HEK293 (cell line): ENCODE results near the gene INTS7.

Source experiments
- CTCF ChIA-PET: fragments of 350-600 bp; formaldehyde crosslinking; extraction: SDS; loops from one replicate; lab custom pipeline; 2021; ENCODE audit warnings: antibody characterized with exemption; lab: Yijun Ruan, JAX
- POLR2A ChIA-PET: fragments of 300-600 bp; formaldehyde crosslinking; extraction: SDS; loops from one replicate; lab custom pipeline; 2020; ENCODE audit warnings: antibody characterized with exemption, inconsistent platforms; lab: Yijun Ruan, JAX
- H3K27ac ChIP-seq: fragments of 200-500 bp; sonication (Bioruptor generic); 2 replicates; pipeline ENCODE4 v1.5.1; 2014; ENCODE audit warnings: low read depth, low read length, control low read depth, inconsistent platforms; ENCODE audit errors: extremely low read depth
- H3K36me3 ChIP-seq, 2 experiments: fragments of 200-500 bp in 1 of 2; sonication (Bioruptor generic) in 1 of 2; 1 replicate in 1 of 2; 2 replicates in 1 of 2; pipeline ENCODE4 v1.5.1; 2014 to 2017; ENCODE audit warnings: inconsistent platforms in 2 of 2, low read length in 2 of 2; ENCODE audit not compliant: control insufficient read depth in 2 of 2, insufficient read depth in 1 of 2
- H3K4me1 ChIP-seq: fragments of 200-500 bp; sonication (Bioruptor generic); 2 replicates; pipeline ENCODE4 v1.5.1; 2014; ENCODE audit warnings: mild to moderate bottlenecking, low read length, inconsistent platforms; ENCODE audit not compliant: control insufficient read depth, insufficient read depth
- H3K4me3 ChIP-seq: 2 replicates; pipeline ENCODE4 v1.5.1; 2011; ENCODE audit warnings: low read depth, mild to moderate bottlenecking, control low read depth, low read length, moderate library complexity
- H3K9me3 ChIP-seq: fragments of 200-500 bp; sonication (Bioruptor generic); 2 replicates; pipeline ENCODE4 v1.5.1; 2014; ENCODE audit warnings: low read depth, low read length, inconsistent platforms; ENCODE audit not compliant: control insufficient read depth, insufficient read depth
- GLIS1 ChIP-seq: fragments of 450-650 bp; formaldehyde crosslinking; IDR thresholded peaks from 2 replicates; pipeline ENCODE4 v1.5.1; 2016; ENCODE audit warnings: missing biosample characterization, missing genetic modification characterization
- HOXA7 ChIP-seq: sonication (generic); formaldehyde crosslinking; IDR thresholded peaks from 2 replicates; pipeline ENCODE4 v1.8.1; 2022; ENCODE audit warnings: missing genetic modification reagents, borderline replicate concordance
- HOXC10 ChIP-seq: sonication (generic); formaldehyde crosslinking; IDR thresholded peaks from 2 replicates; pipeline ENCODE4 v1.8.1; 2023; ENCODE audit warnings: mild to moderate bottlenecking, missing genetic modification reagents
- MZF1 ChIP-seq: fragments of 450-650 bp; formaldehyde crosslinking; IDR thresholded peaks from 2 replicates; pipeline ENCODE4 v1.5.1; 2017; ENCODE audit warnings: missing biosample characterization, missing genetic modification characterization, borderline replicate concordance
- PRDM1 ChIP-seq: fragments of 450-650 bp; formaldehyde crosslinking; IDR thresholded peaks from 2 replicates; pipeline ENCODE4; 2016; ENCODE audit warnings: missing biosample characterization, missing genetic modification characterization
- ZBTB17 ChIP-seq: fragments of 450-650 bp; formaldehyde crosslinking; IDR thresholded peaks from 2 replicates; pipeline ENCODE4 v1.5.1; 2016; ENCODE audit warnings: missing biosample characterization, missing genetic modification characterization
- ZBTB21 ChIP-seq: fragments of 450-650 bp; formaldehyde crosslinking; IDR thresholded peaks from 2 replicates; pipeline ENCODE4 v1.5.1; 2017; ENCODE audit warnings: missing biosample characterization, missing genetic modification characterization
- ZBTB48 ChIP-seq: fragments of 450-650 bp; formaldehyde crosslinking; IDR thresholded peaks from 2 replicates; pipeline ENCODE4 v1.5.1; 2016; ENCODE audit warnings: missing biosample characterization, missing genetic modification characterization
- ZFP41 ChIP-seq: fragments of 450-650 bp; formaldehyde crosslinking; IDR thresholded peaks from 2 replicates; pipeline ENCODE4 v1.5.1; 2016; ENCODE audit warnings: missing biosample characterization, missing genetic modification characterization, borderline replicate concordance
- ZNF10 ChIP-seq: fragments of 450-650 bp; formaldehyde crosslinking; IDR thresholded peaks from 2 replicates; pipeline ENCODE4 v1.5.1; 2017; ENCODE audit warnings: missing biosample characterization, missing genetic modification characterization
- ZNF211 ChIP-seq: fragments of 450-650 bp; formaldehyde crosslinking; IDR thresholded peaks from 2 replicates; pipeline ENCODE4 v1.5.1; 2016; ENCODE audit warnings: low read depth, missing biosample characterization, missing genetic modification characterization
- ZNF37A ChIP-seq: fragments of 450-650 bp; IDR thresholded peaks from 2 replicates; pipeline ENCODE4 v1.5.1; 2018; ENCODE audit warnings: missing biosample characterization, missing genetic modification characterization
- ZNF416 ChIP-seq: fragments of 450-650 bp; formaldehyde crosslinking; IDR thresholded peaks from 2 replicates; pipeline ENCODE4 v1.5.1; 2016; ENCODE audit warnings: missing biosample characterization, missing genetic modification characterization
- ZNF548 ChIP-seq: fragments of 450-650 bp; formaldehyde crosslinking; IDR thresholded peaks from 2 replicates; pipeline ENCODE4 v1.5.1; 2016; ENCODE audit warnings: missing biosample characterization, missing genetic modification characterization
- ZNF558 ChIP-seq: fragments of 450-650 bp; formaldehyde crosslinking; IDR thresholded peaks from 2 replicates; pipeline ENCODE4 v1.5.1; 2016; ENCODE audit warnings: missing biosample characterization, missing genetic modification characterization
- ZNF707 ChIP-seq: fragments of 450-650 bp; formaldehyde crosslinking; IDR thresholded peaks from 2 replicates; pipeline ENCODE4 v1.5.1; 2016; ENCODE audit warnings: missing biosample characterization, missing genetic modification characterization
- ZNF76 ChIP-seq: fragments of 450-650 bp; formaldehyde crosslinking; IDR thresholded peaks from 2 replicates; pipeline ENCODE4; 2016; ENCODE audit warnings: low read depth, missing biosample characterization, missing genetic modification characterization, borderline replicate concordance
- ZNF776 ChIP-seq: fragments of 450-650 bp; formaldehyde crosslinking; IDR thresholded peaks from 2 replicates; pipeline ENCODE4 v1.5.0; 2017; ENCODE audit warnings: missing biosample characterization, missing genetic modification characterization, borderline replicate concordance
- ZNF843 ChIP-seq: fragments of 450-650 bp; formaldehyde crosslinking; IDR thresholded peaks from 2 replicates; pipeline ENCODE4 v1.5.1; 2016; ENCODE audit warnings: missing biosample characterization, missing genetic modification characterization
- TF ChIP-seq, protein P1 (sequence below): fragments of 450-650 bp; formaldehyde crosslinking; IDR thresholded peaks from 2 replicates; pipeline ENCODE4 v1.5.0; 2017; ENCODE audit warnings: missing biosample characterization, missing genetic modification characterization, borderline replicate concordance
- TF ChIP-seq, protein P2 (sequence below): fragments of 450-650 bp; formaldehyde crosslinking; IDR thresholded peaks from 2 replicates; pipeline ENCODE4 v1.5.1; 2017; ENCODE audit warnings: missing biosample characterization, missing genetic modification characterization
- TF ChIP-seq, protein P3 (sequence below): fragments of 450-650 bp; formaldehyde crosslinking; IDR thresholded peaks from 2 replicates; pipeline ENCODE4 v1.5.1; 2016; ENCODE audit warnings: missing biosample characterization, missing genetic modification characterization
- TF ChIP-seq, protein P4 (sequence below): fragments of 450-650 bp; formaldehyde crosslinking; IDR thresholded peaks from 2 replicates; pipeline ENCODE4 v1.5.1; 2016; ENCODE audit warnings: missing biosample characterization, missing genetic modification characterization
- TF ChIP-seq, protein P5 (sequence below): fragments of 450-650 bp; formaldehyde crosslinking; IDR thresholded peaks from 2 replicates; pipeline ENCODE4; 2016; ENCODE audit warnings: missing biosample characterization, missing genetic modification characterization

INTS7 gene

DNA sequence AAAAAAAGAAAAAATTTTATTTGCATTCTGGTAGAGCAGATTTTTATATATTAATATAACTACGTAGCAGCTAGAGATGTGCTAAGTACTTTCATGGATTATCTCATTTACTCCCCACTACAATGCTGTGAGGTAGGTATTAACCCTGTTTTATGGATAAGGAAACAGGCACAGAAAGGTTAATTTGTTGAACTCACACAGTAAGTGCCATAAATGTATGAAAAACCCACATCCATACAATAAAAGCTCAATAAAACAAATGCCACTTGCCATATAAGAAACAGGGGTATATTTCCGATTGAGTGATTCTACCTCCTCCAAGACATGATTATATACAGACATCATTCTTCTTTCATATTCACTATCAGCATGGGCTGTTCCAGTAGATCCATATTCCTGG is 83.1 kb downstream of the INTS7 start:
- no peak overlapping the region for H3K27ac ChIP-seq
- H3K4me3 ChIP-seq: no peak overlapping the region
- ChIA-PET CTCF (interaction anchor here (0.6 kb wide), 2 partner anchors 13 kb away, joined by 3 read pairs; no protein-coding TSS in a partner anchor), POLR2A (no interaction called here)
- H3K4me1 ChIP-seq: 0 out of 2 replicates have a peak, but pooled peaks cover 3% of the 10 kb centered on the region
- H3K36me3 ChIP-seq: peaks cover 0 to 29% of the 10 kb centered on the region in 2 experiments; a peak in 2 of 3 replicates
- TF ChIP-seq ZNF211 (no peak), ZNF558 (tag by site-specific recombination) (no peak), ZNF37A (tag by site-specific recombination) (no peak), MZF1 (no peak), HOXC10 (no peak), ZNF707 (no peak), ZNF776 (no peak)
- TF ChIP-seq, protein P1, sequence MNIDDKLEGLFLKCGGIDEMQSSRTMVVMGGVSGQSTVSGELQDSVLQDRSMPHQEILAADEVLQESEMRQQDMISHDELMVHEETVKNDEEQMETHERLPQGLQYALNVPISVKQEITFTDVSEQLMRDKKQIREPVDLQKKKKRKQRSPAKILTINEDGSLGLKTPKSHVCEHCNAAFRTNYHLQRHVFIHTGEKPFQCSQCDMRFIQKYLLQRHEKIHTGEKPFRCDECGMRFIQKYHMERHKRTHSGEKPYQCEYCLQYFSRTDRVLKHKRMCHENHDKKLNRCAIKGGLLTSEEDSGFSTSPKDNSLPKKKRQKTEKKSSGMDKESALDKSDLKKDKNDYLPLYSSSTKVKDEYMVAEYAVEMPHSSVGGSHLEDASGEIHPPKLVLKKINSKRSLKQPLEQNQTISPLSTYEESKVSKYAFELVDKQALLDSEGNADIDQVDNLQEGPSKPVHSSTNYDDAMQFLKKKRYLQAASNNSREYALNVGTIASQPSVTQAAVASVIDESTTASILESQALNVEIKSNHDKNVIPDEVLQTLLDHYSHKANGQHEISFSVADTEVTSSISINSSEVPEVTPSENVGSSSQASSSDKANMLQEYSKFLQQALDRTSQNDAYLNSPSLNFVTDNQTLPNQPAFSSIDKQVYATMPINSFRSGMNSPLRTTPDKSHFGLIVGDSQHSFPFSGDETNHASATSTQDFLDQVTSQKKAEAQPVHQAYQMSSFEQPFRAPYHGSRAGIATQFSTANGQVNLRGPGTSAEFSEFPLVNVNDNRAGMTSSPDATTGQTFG (tag by site-specific recombination): no peak
- TF ChIP-seq, protein P2, sequence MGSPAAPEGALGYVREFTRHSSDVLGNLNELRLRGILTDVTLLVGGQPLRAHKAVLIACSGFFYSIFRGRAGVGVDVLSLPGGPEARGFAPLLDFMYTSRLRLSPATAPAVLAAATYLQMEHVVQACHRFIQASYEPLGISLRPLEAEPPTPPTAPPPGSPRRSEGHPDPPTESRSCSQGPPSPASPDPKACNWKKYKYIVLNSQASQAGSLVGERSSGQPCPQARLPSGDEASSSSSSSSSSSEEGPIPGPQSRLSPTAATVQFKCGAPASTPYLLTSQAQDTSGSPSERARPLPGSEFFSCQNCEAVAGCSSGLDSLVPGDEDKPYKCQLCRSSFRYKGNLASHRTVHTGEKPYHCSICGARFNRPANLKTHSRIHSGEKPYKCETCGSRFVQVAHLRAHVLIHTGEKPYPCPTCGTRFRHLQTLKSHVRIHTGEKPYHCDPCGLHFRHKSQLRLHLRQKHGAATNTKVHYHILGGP: no peak
- TF ChIP-seq, all 188 proteins: peak for 0
- H3K9me3 ChIP-seq: no peaks in the 10 kb centered on the region

DNA sequence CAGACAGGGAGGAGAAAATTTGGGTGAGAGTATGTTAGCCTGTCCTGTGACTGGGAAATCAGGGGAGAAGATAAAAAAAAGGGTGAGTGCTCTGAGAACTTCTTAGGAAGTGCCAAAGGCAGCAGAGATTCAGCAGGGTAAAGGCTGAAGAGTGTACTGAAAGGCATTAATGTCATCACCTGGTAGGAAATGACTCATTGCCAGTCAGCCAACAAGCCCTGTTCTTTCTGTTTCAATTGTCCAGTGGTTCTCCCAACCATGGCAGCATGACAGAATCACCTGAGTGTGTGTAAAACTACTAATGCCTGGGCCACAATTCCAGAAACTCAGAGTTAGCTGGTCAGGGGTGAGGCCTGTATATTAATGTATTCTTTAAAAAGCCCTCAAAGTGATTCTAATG is 83.5 kb downstream of the INTS7 start:
- POLR2A ChIA-PET: no interaction called here
- Histone ChIP-seq H3K9me3 (no peaks in the 10 kb centered on the region), H3K36me3 (peaks cover 0 to 26% of the 10 kb centered on the region in 2 experiments; a peak in 2 of 3 replicates), H3K27ac (no peak overlapping the region), H3K4me3 (no peak overlapping the region), H3K4me1 (0 out of 2 replicates have a peak, but pooled peaks cover 3% of the 10 kb centered on the region)
- CTCF ChIA-PET: interaction anchor here (0.6 kb wide), 1 partner anchor 12 kb away, joined by 3 read pairs; no protein-coding TSS in a partner anchor
- TF ChIP-seq HOXA7 (CRISPR knock-in tag) (no peak), ZNF10 (tag by site-specific recombination) (no peak), PRDM1 (peak; percentile 50; the same call in 1 of the 2 replicates)

DNA sequence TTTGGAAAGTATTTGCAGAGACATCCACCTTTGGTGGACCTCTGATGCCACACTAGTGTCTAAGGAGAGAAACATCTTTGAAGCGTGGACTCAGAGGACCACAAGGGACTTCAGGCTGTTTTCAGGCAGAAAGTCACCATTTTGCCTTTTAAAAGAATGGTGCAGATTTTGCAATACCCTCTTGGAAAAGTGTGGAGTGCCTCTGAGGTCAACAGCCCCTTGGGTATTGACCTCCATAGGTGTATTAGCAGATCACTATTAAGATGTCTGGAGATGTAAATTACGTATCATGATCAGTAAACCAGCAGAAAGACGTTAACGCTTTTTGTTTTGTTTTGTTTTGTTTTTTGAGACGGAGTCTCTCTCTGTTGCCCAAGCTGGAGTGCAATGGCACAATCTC is 87.0 kb downstream of the INTS7 start:
- H3K27ac ChIP-seq: no peak overlapping the region
- no peaks in the 10 kb centered on the region for H3K9me3 ChIP-seq
- POLR2A ChIA-PET: no interaction called here
- H3K36me3 ChIP-seq: peaks cover 7 to 44% of the 10 kb centered on the region in 2 experiments
- CTCF ChIA-PET: no interaction called here
- H3K4me1 ChIP-seq: 0 out of 2 replicates have a peak, but pooled peaks cover 3% of the 10 kb centered on the region
- no peak overlapping the region for H3K4me3 ChIP-seq
- TF ChIP-seq ZNF76 (tag by site-specific recombination) (no peak), ZBTB17 (tag by site-specific recombination) (no peak), ZNF548 (tag by site-specific recombination) (no peak), ZBTB48 (no peak), ZFP41 (tag by site-specific recombination) (no peak), ZNF416 (no peak), PRDM1 (no peak), ZBTB21 (tag by site-specific recombination) (no peak), GLIS1 (tag by site-specific recombination) (no peak), ZNF843 (no peak)
- TF ChIP-seq, protein P3, sequence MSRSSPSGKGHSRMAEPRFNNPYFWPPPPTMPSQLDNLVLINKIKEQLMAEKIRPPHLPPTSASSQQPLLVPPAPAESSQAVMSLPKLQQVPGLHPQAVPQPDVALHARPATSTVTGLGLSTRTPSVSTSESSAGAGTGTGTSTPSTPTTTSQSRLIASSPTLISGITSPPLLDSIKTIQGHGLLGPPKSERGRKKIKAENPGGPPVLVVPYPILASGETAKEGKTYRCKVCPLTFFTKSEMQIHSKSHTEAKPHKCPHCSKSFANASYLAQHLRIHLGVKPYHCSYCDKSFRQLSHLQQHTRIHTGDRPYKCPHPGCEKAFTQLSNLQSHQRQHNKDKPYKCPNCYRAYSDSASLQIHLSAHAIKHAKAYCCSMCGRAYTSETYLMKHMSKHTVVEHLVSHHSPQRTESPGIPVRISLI (tag by site-specific recombination): no peak
- TF ChIP-seq, protein P4, sequence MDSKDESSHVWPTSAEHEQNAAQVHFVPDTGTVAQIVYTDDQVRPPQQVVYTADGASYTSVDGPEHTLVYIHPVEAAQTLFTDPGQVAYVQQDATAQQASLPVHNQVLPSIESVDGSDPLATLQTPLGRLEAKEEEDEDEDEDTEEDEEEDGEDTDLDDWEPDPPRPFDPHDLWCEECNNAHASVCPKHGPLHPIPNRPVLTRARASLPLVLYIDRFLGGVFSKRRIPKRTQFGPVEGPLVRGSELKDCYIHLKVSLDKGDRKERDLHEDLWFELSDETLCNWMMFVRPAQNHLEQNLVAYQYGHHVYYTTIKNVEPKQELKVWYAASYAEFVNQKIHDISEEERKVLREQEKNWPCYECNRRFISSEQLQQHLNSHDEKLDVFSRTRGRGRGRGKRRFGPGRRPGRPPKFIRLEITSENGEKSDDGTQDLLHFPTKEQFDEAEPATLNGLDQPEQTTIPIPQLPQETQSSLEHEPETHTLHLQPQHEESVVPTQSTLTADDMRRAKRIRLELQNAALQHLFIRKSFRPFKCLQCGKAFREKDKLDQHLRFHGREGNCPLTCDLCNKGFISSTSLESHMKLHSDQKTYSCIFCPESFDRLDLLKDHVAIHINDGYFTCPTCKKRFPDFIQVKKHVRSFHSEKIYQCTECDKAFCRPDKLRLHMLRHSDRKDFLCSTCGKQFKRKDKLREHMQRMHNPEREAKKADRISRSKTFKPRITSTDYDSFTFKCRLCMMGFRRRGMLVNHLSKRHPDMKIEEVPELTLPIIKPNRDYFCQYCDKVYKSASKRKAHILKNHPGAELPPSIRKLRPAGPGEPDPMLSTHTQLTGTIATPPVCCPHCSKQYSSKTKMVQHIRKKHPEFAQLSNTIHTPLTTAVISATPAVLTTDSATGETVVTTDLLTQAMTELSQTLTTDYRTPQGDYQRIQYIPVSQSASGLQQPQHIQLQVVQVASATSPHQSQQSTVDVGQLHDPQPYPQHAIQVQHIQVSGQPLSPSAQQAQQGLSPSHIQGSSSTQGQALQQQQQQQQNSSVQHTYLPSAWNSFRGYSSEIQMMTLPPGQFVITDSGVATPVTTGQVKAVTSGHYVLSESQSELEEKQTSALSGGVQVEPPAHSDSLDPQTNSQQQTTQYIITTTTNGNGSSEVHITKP (tag by site-specific recombination): no peak
- TF ChIP-seq, protein P5, sequence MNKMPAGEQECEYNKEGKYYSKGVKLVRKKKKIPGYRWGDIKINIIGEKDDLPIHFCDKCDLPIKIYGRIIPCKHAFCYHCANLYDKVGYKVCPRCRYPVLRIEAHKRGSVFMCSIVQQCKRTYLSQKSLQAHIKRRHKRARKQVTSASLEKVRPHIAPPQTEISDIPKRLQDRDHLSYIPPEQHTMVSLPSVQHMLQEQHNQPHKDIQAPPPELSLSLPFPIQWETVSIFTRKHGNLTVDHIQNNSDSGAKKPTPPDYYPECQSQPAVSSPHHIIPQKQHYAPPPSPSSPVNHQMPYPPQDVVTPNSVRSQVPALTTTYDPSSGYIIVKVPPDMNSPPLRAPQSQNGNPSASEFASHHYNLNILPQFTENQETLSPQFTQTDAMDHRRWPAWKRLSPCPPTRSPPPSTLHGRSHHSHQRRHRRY (tag by site-specific recombination): no peak
